Hepatocyte (in vitro differentiated cells): ENCODE data around the gene CFAP77. TPM values are rescaled to one million over a fixed set of nuclear protein-coding genes. Genes with fewer than 3 reads are reported as not detected.

Experiments used
- DNase-seq: peaks from one replicate; pipeline ENCODE4 v3.0.0-alpha.2; 2016; ENCODE audit warnings: low spot score
- H2AFZ ChIP-seq: fragments of 200-600 bp; sonication (generic); 2 replicates; pipeline ENCODE4 v1.6.0; 2016; ENCODE audit warnings: antibody characterized with exemption, mild to moderate bottlenecking
- H3K27ac ChIP-seq: fragments of 200-600 bp; sonication (generic); 2 replicates; pipeline ENCODE4 v1.5.1; 2016; ENCODE audit warnings: mild to moderate bottlenecking
- H3K27me3 ChIP-seq: fragments of 200-600 bp; sonication (generic); 2 replicates; pipeline ENCODE4 v1.6.1; 2016
- H3K36me3 ChIP-seq: fragments of 200-600 bp; sonication (generic); replicated peaks from 2 replicates; pipeline ENCODE4 v1.5.1; 2016; ENCODE audit warnings: low read depth; ENCODE audit not compliant: insufficient read depth
- H3K4me1 ChIP-seq: fragments of 200-600 bp; sonication (generic); 2 replicates; pipeline ENCODE4 v1.5.1; 2016; ENCODE audit warnings: mild to moderate bottlenecking, moderate library complexity; ENCODE audit not compliant: insufficient read depth
- H3K4me2 ChIP-seq: fragments of 200-600 bp; sonication (generic); 2 replicates; pipeline ENCODE4 v1.6.0; 2016
- H3K4me3 ChIP-seq: fragments of 200-600 bp; sonication (generic); 2 replicates; pipeline ENCODE4 v1.5.1; 2016; ENCODE audit warnings: mild to moderate bottlenecking
- H3K79me2 ChIP-seq: fragments of 200-600 bp; sonication (generic); 2 replicates; pipeline ENCODE4 v1.6.0; 2017; ENCODE audit warnings: mild to moderate bottlenecking
- H3K9me2 ChIP-seq: fragments of 200-600 bp; sonication (generic); replicated peaks from 2 replicates; pipeline ENCODE4 v1.6.0; 2017; ENCODE audit warnings: mild to moderate bottlenecking; ENCODE audit not compliant: insufficient read depth
- H3K9me3 ChIP-seq: fragments of 200-600 bp; sonication (generic); 2 replicates; pipeline ENCODE4 v1.5.1; 2016; ENCODE audit warnings: low read depth, mild to moderate bottlenecking
- H4K20me1 ChIP-seq: fragments of 200-600 bp; sonication (generic); 2 replicates; pipeline ENCODE4 v1.6.0; 2016; ENCODE audit warnings: mild to moderate bottlenecking; ENCODE audit not compliant: insufficient read depth, poor library complexity, severe bottlenecking
- EZH2 ChIP-seq: fragments of 200-600 bp; sonication (generic); IDR thresholded peaks from 2 replicates; pipeline ENCODE4 v1.6.1; 2016; ENCODE audit warnings: antibody characterized with exemption, mild to moderate bottlenecking, borderline replicate concordance
- EZH2phosphoT487 ChIP-seq: fragments of 200-600 bp; sonication (generic); IDR thresholded peaks from one replicate; pipeline ENCODE4 v1.6.1; 2018; ENCODE audit warnings: antibody characterized with exemption, mild to moderate bottlenecking, low read depth, moderate library complexity; ENCODE audit not compliant: unreplicated experiment, severe bottlenecking
- WGBS: methylation state at CpG from one replicate; pipeline ENCODE4 v1.1.6; 2016; ENCODE audit warnings: low lambda C conversion rate; ENCODE audit errors: missing lambda C conversion rate; 5-methylcytosine and 5-hydroxymethylcytosine counted together
- polyA plus RNA-seq: library from polyadenylated mRNA; unstranded; fragments of >200 nt; fragmentation: Nextera tagmentation; extraction: Ambion mirVana; gene quantifications from 2 replicates; pipeline ENCODE4 v1.2.1, GENCODE V29; 2016
- total RNA-seq: library from RNA; depleted of rRNA; stranded (reverse); fragments of >200 nt; gene quantifications from 2 replicates; pipeline ENCODE4 v1.2.3, GENCODE V29; 2014
- TF ChIP-seq, protein P1 (sequence below): fragments of 200-600 bp; sonication (generic); IDR thresholded peaks from 2 replicates; pipeline ENCODE4 v1.5.1; 2016; ENCODE audit warnings: antibody characterized with exemption, mild to moderate bottlenecking; ENCODE audit not compliant: poor library complexity

The CFAP77 gene
- total and polyA plus RNA-seq, 2 experiments from 2014 or later: 0.70 to 1.2 TPM

DNA sequence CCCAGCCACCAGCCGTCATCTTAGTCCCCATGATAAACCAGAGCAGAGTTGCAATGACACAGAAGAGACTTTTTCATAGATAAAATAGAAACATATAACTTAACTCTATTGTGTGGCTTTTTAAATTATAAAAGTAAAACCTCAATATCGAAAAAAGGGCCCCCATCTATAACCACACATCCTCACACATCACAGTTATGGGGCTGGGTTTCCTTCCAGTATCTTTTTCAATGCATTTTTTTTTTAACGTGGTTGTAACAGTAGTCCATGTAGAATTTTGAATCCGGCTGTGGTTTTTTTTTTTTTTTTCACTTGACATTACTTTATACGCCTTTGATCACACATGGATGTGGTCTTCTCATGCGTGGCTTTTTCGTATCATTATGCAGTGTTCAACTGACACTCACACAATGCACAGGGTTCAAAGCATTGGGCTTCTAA is 77.4 kb downstream of the CFAP77 start:
- Histone ChIP-seq H3K36me3 (no peaks in the 10 kb centered on the region), H3K9me2 (no peaks in the 10 kb centered on the region), H3K79me2 (no peaks in the 10 kb centered on the region), H2AFZ (no peak overlapping the region), H3K27me3 (peaks cover 17% of the 10 kb centered on the region), H3K27ac (no peak overlapping the region), H4K20me1 (no peaks in the 10 kb centered on the region), H3K9me3 (no peaks in the 10 kb centered on the region), H3K4me1 (no peaks in the 10 kb centered on the region), H3K4me2 (no peak overlapping the region), H3K4me3 (no peak overlapping the region)
- TF ChIP-seq EZH2phosphoT487 (no peak), EZH2 (no peak)
- TF ChIP-seq, protein P1, sequence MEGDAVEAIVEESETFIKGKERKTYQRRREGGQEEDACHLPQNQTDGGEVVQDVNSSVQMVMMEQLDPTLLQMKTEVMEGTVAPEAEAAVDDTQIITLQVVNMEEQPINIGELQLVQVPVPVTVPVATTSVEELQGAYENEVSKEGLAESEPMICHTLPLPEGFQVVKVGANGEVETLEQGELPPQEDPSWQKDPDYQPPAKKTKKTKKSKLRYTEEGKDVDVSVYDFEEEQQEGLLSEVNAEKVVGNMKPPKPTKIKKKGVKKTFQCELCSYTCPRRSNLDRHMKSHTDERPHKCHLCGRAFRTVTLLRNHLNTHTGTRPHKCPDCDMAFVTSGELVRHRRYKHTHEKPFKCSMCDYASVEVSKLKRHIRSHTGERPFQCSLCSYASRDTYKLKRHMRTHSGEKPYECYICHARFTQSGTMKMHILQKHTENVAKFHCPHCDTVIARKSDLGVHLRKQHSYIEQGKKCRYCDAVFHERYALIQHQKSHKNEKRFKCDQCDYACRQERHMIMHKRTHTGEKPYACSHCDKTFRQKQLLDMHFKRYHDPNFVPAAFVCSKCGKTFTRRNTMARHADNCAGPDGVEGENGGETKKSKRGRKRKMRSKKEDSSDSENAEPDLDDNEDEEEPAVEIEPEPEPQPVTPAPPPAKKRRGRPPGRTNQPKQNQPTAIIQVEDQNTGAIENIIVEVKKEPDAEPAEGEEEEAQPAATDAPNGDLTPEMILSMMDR: no peak
- DNase-seq: no peak
- WGBS: 93% methylated on average over 7 of the region's 7 CpGs

DNA sequence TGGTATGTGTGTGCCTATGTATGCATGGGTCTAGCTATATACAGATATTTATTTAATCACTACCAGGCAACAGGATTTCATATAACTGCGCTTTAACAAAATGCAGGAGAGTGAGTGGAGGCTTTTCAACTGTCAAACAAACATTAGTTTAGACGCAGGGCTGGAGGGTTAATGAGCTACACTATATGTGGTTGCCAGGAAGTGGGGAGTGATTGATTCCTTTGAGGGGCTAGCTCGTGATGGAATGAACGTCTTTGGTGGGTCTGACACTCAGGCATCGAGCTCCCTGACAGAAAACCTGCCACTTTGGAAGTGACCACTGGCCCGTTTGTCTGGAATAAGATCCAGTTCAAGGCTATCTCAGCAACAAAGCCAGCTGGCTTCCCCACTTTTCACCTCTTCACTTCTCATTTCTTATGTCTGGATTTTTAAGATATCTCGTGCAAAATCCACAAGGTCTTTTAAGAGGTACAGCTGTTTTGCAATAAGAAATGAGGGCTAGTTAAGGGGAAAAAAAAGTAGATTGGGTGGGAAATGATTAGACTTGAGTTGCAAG is 78.0 kb downstream of the CFAP77 start:
- no peaks in the 10 kb centered on the region for H3K36me3 ChIP-seq
- WGBS: 61% methylated on average over 7 of the region's 7 CpGs
- no peaks in the 10 kb centered on the region for H3K4me1 ChIP-seq
- H3K9me2 ChIP-seq: no peaks in the 10 kb centered on the region
- no peak overlapping the region for H3K4me3 ChIP-seq
- TF ChIP-seq, protein P1: no peak
- no peak overlapping the region for H3K27ac ChIP-seq
- H3K9me3 ChIP-seq: no peaks in the 10 kb centered on the region
- no peak overlapping the region for H3K4me2 ChIP-seq
- no peaks in the 10 kb centered on the region for H4K20me1 ChIP-seq
- DNase-seq: no peak
- H3K79me2 ChIP-seq: no peaks in the 10 kb centered on the region
- H2AFZ ChIP-seq: no peak overlapping the region
- H3K27me3 ChIP-seq: peaks cover 17% of the 10 kb centered on the region

DNA sequence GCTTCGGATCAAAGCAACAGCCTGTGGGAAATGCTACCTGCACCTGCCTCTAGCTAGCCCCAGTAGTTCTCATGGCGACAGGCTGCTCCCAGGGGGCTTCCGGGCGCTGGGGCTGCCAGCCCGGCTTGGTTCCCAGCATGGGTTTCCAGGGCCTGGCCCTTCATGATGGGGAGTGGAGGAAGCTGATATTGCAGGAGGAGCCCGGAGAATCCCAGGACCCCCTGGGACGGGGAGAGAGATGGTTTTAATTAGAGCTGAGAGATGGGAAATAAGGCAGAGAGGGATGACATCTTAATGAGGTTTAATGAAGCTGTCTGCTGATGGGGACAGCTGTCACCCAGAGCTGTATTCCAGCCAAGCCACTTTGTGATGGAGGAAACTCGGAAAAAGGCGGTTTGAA is 78.6 kb downstream of the CFAP77 start:
- TF ChIP-seq EZH2phosphoT487: no peak
- TF ChIP-seq, protein P1: no peak
- no peak for TF ChIP-seq EZH2
- Histone ChIP-seq H2AFZ (no peak overlapping the region), H3K4me1 (no peaks in the 10 kb centered on the region), H4K20me1 (no peaks in the 10 kb centered on the region), H3K4me3 (no peak overlapping the region), H3K9me3 (no peaks in the 10 kb centered on the region), H3K27ac (no peak overlapping the region), H3K4me2 (no peak overlapping the region), H3K9me2 (no peaks in the 10 kb centered on the region), H3K36me3 (no peaks in the 10 kb centered on the region), H3K79me2 (no peaks in the 10 kb centered on the region), H3K27me3 (peaks cover 17% of the 10 kb centered on the region)
- DNase-seq: no peak
- WGBS: 62% methylated on average over 9 of the region's 9 CpGs

DNA sequence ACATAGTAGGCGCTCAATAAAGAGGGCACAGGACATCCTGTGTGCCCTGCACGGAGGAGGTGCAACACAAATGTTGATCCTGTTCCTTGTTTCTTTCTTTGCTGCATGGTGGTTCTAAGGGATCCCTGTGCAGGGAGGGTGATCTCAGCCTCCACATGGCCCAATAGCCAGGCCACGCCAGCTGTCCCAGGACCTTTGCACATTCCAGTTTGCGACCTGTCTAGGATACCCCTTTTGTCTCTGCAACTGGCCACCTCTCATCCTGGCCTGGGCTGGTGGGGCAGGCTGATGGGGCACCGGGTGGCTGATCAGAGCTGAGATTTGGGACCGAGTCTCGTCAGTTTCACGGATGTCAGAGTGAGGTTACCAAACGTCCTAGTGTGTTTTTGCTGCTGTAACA is 79.5 kb downstream of the CFAP77 start:
- Histone ChIP-seq H3K9me3 (no peaks in the 10 kb centered on the region), H3K36me3 (no peaks in the 10 kb centered on the region)

More for the DNA sequence above, 79.5 kb downstream of the CFAP77 start:
- Histone ChIP-seq H3K4me1 (no peaks in the 10 kb centered on the region), H2AFZ (no peak overlapping the region), H3K27me3 (peaks cover 17% of the 10 kb centered on the region), H3K4me3 (no peak overlapping the region), H3K9me2 (no peaks in the 10 kb centered on the region), H3K79me2 (no peaks in the 10 kb centered on the region), H3K4me2 (no peak overlapping the region), H4K20me1 (no peaks in the 10 kb centered on the region), H3K27ac (no peak overlapping the region)
- WGBS: 92% methylated on average over 9 of the region's 9 CpGs
- DNase-seq: no peak
- TF ChIP-seq EZH2phosphoT487 (no peak), EZH2 (no peak)
- TF ChIP-seq, protein P1: no peak
